Inflammatory macrophage (primary cell): ENCODE data around the gene CEP152.
A peak's percentile ranks its signal among the peaks of the same experiment; 100 is the strongest.
"Not testable (repeated sequence)": the region's sequence is repeated elsewhere in the genome, so short reads cannot be mapped to it uniquely, and the experiment has no call there.

Experiments
- DNase-seq, 2 donors: peaks; one replicate each; pipeline ENCODE4 v3.0.0-alpha.2; 2020 to 2022
- total RNA-seq, 18 experiments: gene quantifications; one replicate each; lab custom pipeline; 2026; ENCODE audit warnings: mixed read lengths in 6 of 18, inconsistent platforms in 2 of 18; lab: John Stamatoyannopoulos, UW

The CEP152 gene
- 4.7 to 26.4 (median 15.1) reads per million in 18 experiments for total RNA-seq

- DNase-seq: peak; percentile 99
These were observed at the start of gene CEP152 for GRCh38 chr15:48810414-48811324. CEP152 (minus strand) TSS chr15:48811069; CDS start chr15:48805649, 5,420 bp downstream.

GRCh38 chr15:48859426-48859825 lies 48.6 kb upstream of the CEP152 start:
- no peak for DNase-seq

- no peak for DNase-seq
These were observed 47.5 kb upstream of the CEP152 start for GRCh38 chr15:48858401-48858800.

GRCh38 chr15:48856942-48857341 lies 46.1 kb upstream of the CEP152 start:
- DNase-seq: no peak

GRCh38 chr15:48855501-48856440 lies 44.9 kb upstream of the CEP152 start:
- no peak for DNase-seq

GRCh38 chr15:48854434-48854833 lies 43.6 kb upstream of the CEP152 start:
- not testable (repeated sequence) for DNase-seq

GRCh38 chr15:48851956-48852355 lies 41.1 kb upstream of the CEP152 start:
- DNase-seq: no peak

- DNase-seq: no peak
These were observed 39.8 kb upstream of the CEP152 start for GRCh38 chr15:48850648-48851047.

GRCh38 chr15:48845123-48845522 lies 34.3 kb upstream of the CEP152 start:
- no peak for DNase-seq

GRCh38 chr15:48842501-48842900 lies 31.6 kb upstream of the CEP152 start:
- DNase-seq: no peak

- DNase-seq: no peak
These were observed 23.9 kb upstream of the CEP152 start for GRCh38 chr15:48834756-48835155.

GRCh38 chr15:48833526-48834239 lies 22.8 kb upstream of the CEP152 start:
- no peak for DNase-seq

- no peak for DNase-seq
These were observed 21.8 kb upstream of the CEP152 start for GRCh38 chr15:48832648-48833047.

- no peak for DNase-seq
These were observed 18.0 kb upstream of the CEP152 start for GRCh38 chr15:48828906-48829305.

GRCh38 chr15:48828471-48828870 lies 17.6 kb upstream of the CEP152 start:
- DNase-seq: no peak

- no peak for DNase-seq
These were observed 14.2 kb upstream of the CEP152 start for GRCh38 chr15:48825075-48825474.

- DNase-seq: no peak
These were observed 12.8 kb upstream of the CEP152 start for GRCh38 chr15:48823706-48824105.

- no peak for DNase-seq
These were observed 12.4 kb upstream of the CEP152 start for GRCh38 chr15:48823237-48823636.

- peak in 1 of 2 donors; percentile 30 for DNase-seq
These were observed 3.4 kb upstream of the CEP152 start for GRCh38 chr15:48814286-48814685.

- no peak for DNase-seq
These were observed 573 bp upstream of the CEP152 start for GRCh38 chr15:48811325-48811958.

- no peak for DNase-seq
These were observed 4.7 kb downstream of the CEP152 start for GRCh38 chr15:48806151-48806550.

- DNase-seq: no peak
These were observed 5.3 kb downstream of the CEP152 start for GRCh38 chr15:48805591-48805990.
